Gastrocnemius medialis (tissue), 4 donors: Measurements from ENCODE around the gene CCDC192. TPM values are rescaled to one million over a fixed set of nuclear protein-coding genes. Genes with fewer than 3 reads are reported as not detected.

ENCODE experiments used
- ATAC-seq, 2 donors: fragments of 150-250 bp; one replicate each; pipeline ENCODE4 v1.9.1; 2016
- DNase-seq, 2 donors: peaks; one replicate each; pipeline ENCODE4 v3.0.0-alpha.2; 2019
- H3K27ac ChIP-seq, 4 donors: fragments of 200-600 bp; sonication (generic); 1 replicate in 1 of 4; 2 replicates in 3 of 4; pipeline ENCODE4 v1.5.1; 2016 to 2018; ENCODE audit warnings: mild to moderate bottlenecking in 2 of 4, moderate library complexity in 1 of 4
- H3K27me3 ChIP-seq, 3 donors: fragments of 200-600 bp; sonication (generic) in 2 of 3; 1 replicate in 1 of 3; 2 replicates in 2 of 3; pipeline versions ENCODE4 v1.5.1 to v1.6.0; 2016 to 2019; ENCODE audit warnings: mild to moderate bottlenecking in 1 of 3, moderate library complexity in 1 of 3
- H3K36me3 ChIP-seq, 2 donors: fragments of 200-600 bp; sonication (generic) in 1 of 2; one replicate each; pipeline ENCODE4 v1.5.1; 2017 to 2018
- H3K4me1 ChIP-seq, 2 donors: fragments of 200-600 bp; sonication (generic) in 1 of 2; one replicate each; pipeline ENCODE4 v1.5.1; 2016 to 2017; ENCODE audit warnings: mild to moderate bottlenecking in 2 of 2
- H3K4me3 ChIP-seq, 4 donors: fragments of 200-600 bp; sonication (generic) in 3 of 4; 1 replicate in 1 of 4; 2 replicates in 3 of 4; pipeline ENCODE4 v1.5.1; 2016 to 2019; ENCODE audit warnings: mild to moderate bottlenecking in 2 of 4
- H3K9me3 ChIP-seq, 3 donors: fragments of 200-600 bp; sonication (generic) in 2 of 3; 1 replicate in 1 of 3; 2 replicates in 2 of 3; pipeline ENCODE4 v1.5.1; 2016 to 2019
- CTCF ChIP-seq, 5 experiments: fragments of 450-650 bp in 3 of 5; fragments of 200-600 bp in 2 of 5; sonication (generic) in 2 of 5; IDR thresholded peaks in 4 of 5; conservative IDR thresholded peaks in 1 of 5; 1 replicate in 4 of 5; 2 replicates in 1 of 5; pipeline ENCODE4 v1.5.1; 2016 to 2019; ENCODE audit warnings: antibody characterized with exemption in 5 of 5, mild to moderate bottlenecking in 3 of 5, moderate library complexity in 3 of 5
- POLR2A ChIP-seq, 2 donors: fragments of 450-650 bp; IDR thresholded peaks; one replicate each; pipeline ENCODE4 v1.6.1; 2017; ENCODE audit warnings: antibody characterized with exemption in 2 of 2, mild to moderate bottlenecking in 2 of 2, moderate library complexity in 2 of 2
- in situ Hi-C, 4 donors: fragments of 200-750 bp; cut with MboI; loops; one replicate each; pipeline versions ENCODE4 v1.15.0 to v1.8.0; 2017; ENCODE audit warnings: low sequenced_read_pairs in 4 of 4
- intact Hi-C: fragments of 100-400 bp; cut with DNase I; formaldehyde crosslinking; loops from one replicate; pipeline ENCODE4 v1.15.1; 2023; ENCODE audit warnings: low total_unique reads
- total RNA-seq, 4 donors: library from RNA; depleted of rRNA; stranded (reverse); fragments of >200 nt; gene quantifications; one replicate each; pipeline versions ENCODE4 v1.1.0 to v1.2.3, GENCODE V29; 2016

The CCDC192 gene
- total RNA-seq, result not detected

GRCh38 chr5:127702926-127703561 is at the start of gene CCDC192:
Gene CCDC192 (plus strand): TSS chr5:127703391. CDS start chr5:127703446, 55 bp downstream.
- no peak for DNase-seq
- H3K27ac ChIP-seq, result peak within 1 kb of the TSS in 2 of 4 donors; percentile 12 to 61
- no peak for ATAC-seq

GRCh38 chr5:127656825-127657224 is 46.4 kb upstream of the CCDC192 start:
- in situ Hi-C loops, result no loop called here
- peak; percentile 28 to 49 for ATAC-seq
- intact Hi-C loops, result no loop called here
- peak; percentile 14 to 24 for DNase-seq
- Histone ChIP-seq H3K36me3 (no peaks in the 10 kb centered on the region), H3K27ac (peak overlapping the region in 2 of 4 donors; percentile 49 to 81), H3K4me3 (no peak overlapping the region), H3K9me3 (no peaks in the 10 kb centered on the region), H3K4me1 (peaks cover 25 to 43% of the 10 kb centered on the region in 2 donors), H3K27me3 (no peaks in the 10 kb centered on the region)
- no peak for TF ChIP-seq POLR2A (IDR thresholded peaks at IDR 0.05)
- TF ChIP-seq CTCF (IDR thresholded peaks at IDR 0.05 in 4 of 5, conservative IDR thresholded peaks at IDR 0.05 in 1 of 5), result no peak

More at GRCh38 chr5:127702926-127703561, at the start of gene CCDC192:
- TF ChIP-seq CTCF (IDR thresholded peaks at IDR 0.05 in 4 of 5, conservative IDR thresholded peaks at IDR 0.05 in 1 of 5) (no peak), POLR2A (IDR thresholded peaks at IDR 0.05) (no peak)
- Histone ChIP-seq H3K4me1 (peaks cover 10 to 24% of the 10 kb centered on the region in 2 donors), H3K36me3 (no peaks in the 10 kb centered on the region), H3K27me3 (no peaks in the 10 kb centered on the region), H3K9me3 (no peaks in the 10 kb centered on the region), H3K4me3 (no peak within 1 kb of the TSS)
- intact Hi-C loops, result no loop called here
- in situ Hi-C loops, result no loop called here

DNA sequence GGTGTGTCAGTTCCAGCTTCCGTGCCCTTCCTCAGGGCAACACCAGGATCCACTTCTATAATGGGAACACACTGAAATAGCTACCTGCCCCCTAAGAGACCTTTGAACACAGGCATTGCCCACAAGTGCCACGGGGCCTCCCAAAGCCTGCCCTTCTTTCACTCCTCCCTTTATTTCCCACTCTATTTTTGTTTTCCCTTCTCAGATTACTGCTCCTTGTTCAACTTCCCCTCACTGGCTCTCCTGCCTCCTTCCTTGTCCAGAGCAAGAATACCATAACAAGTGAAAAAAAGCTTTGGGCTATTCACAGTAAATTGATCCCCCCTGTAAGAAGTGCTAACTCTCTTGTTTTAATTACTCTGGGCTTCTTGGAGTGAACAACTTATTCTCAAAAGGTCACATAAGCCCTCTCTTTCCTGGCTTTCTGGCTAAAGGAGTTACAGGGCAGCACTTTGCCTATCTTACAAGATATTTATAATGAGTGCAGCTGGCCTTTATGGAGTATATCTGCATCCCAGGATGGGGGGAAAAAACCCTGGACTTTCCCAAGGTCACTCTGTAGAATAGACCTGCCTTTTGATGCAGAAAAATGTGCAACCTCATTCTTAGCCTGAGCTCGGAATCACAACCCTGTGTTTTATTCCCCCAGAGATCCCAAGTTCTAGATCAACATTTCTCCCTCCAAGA is 43.0 kb upstream of the CCDC192 start:
- no peak overlapping the region for H3K4me3 ChIP-seq
- H3K27me3 ChIP-seq, result no peaks in the 10 kb centered on the region
- intact Hi-C loops (loop anchor here (5.0 kb wide), 2 partner anchors 37 to 78 kb away; no protein-coding TSS in a partner anchor), in situ Hi-C loops (no loop called here)
- ATAC-seq (peak; percentile 88 to 97), DNase-seq (peak; percentile 33 to 51)
- no peaks in the 10 kb centered on the region for H3K36me3 ChIP-seq
- peak overlapping the region; percentile 79 to 82 (median 80) for H3K27ac ChIP-seq
- no peak for TF ChIP-seq CTCF (IDR thresholded peaks at IDR 0.05 in 4 of 5, conservative IDR thresholded peaks at IDR 0.05 in 1 of 5)
- TF ChIP-seq POLR2A (IDR thresholded peaks at IDR 0.05), result peak in 1 of 2 donors; percentile 8
- peaks cover 25 to 46% of the 10 kb centered on the region in 2 donors for H3K4me1 ChIP-seq
- H3K9me3 ChIP-seq, result no peaks in the 10 kb centered on the region

GRCh38 chr5:127664093-127664492 is 39.1 kb upstream of the CCDC192 start:
- ATAC-seq, result no peak
- Histone ChIP-seq H3K27me3 (no peaks in the 10 kb centered on the region), H3K4me1 (peaks cover 15 to 32% of the 10 kb centered on the region in 2 donors), H3K9me3 (no peaks in the 10 kb centered on the region), H3K27ac (peak overlapping the region; percentile 19 to 81 (median 40)), H3K4me3 (no peak overlapping the region), H3K36me3 (no peaks in the 10 kb centered on the region)
- TF ChIP-seq CTCF (IDR thresholded peaks at IDR 0.05 in 4 of 5, conservative IDR thresholded peaks at IDR 0.05 in 1 of 5) (no peak), POLR2A (IDR thresholded peaks at IDR 0.05) (no peak)
- in situ Hi-C loops, result no loop called here
- intact Hi-C loops, result loop anchor here (5.0 kb wide), 2 partner anchors 33 to 82 kb away; no protein-coding TSS in a partner anchor
- DNase-seq, result no peak
